ENCODE results near the gene PLAC8. TPM values are rescaled to one million over a fixed set of nuclear protein-coding genes. Genes with fewer than 3 reads are reported as not detected.
"Not testable (repeated sequence)": the region's sequence is repeated elsewhere in the genome, so short reads cannot be mapped to it uniquely, and the experiment has no call there.

Gene PLAC8
- polyA plus RNA-seq (2014; cell fraction: cytosol; rRNA removed): not detected in 2 replicates
- not detected in 2 replicates for polyA plus RNA-seq (2014; cell fraction: nucleus; rRNA removed)

DNA sequence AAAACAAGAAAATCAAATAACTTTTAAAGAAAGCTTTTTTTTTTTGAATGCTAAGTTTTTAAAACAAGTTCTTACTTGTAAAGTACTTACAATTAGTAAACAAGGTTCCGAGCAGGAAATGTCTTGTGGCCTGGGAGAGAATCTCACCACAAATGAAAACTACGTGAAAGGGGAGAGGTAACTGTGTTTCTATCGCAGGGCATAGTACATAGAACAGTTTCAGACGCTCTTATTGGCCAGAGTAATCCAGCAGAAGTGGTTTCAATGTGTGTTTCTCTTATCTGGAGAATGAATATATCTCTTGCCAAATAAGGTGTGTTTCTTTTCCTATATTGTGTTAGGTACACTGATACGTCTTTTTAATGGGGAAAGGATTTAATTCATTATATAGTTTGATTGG is at the start of gene PLAC8:
Gene PLAC8 (minus strand): TSS at position 154 of the 400 bp plus-strand sequence. CDS start 6,808 bp downstream, outside the sequence.
- DNase-seq (ENCODE audit: low spot score): no peak

DNA sequence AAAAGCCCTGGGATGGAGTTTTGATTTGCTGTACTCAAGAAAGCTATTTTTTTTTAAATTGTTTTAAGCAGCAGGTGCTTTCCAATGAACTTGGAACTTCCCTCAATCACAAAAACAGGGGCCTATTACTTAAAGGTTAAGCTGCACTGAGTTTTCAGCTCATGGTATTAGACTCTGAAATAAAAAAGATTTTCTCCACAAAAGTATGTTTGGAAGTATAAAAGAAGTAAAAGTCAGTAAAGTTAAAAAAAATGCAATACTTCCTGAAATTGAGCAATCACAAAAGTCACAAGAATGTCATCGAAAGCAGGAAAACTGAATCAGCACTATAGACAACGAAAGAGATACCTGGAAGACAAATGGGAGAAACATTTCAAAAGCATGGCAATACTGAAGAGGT is 38.9 kb upstream of the PLAC8 start:
- DNase-seq (ENCODE audit: low spot score): no peak

DNA sequence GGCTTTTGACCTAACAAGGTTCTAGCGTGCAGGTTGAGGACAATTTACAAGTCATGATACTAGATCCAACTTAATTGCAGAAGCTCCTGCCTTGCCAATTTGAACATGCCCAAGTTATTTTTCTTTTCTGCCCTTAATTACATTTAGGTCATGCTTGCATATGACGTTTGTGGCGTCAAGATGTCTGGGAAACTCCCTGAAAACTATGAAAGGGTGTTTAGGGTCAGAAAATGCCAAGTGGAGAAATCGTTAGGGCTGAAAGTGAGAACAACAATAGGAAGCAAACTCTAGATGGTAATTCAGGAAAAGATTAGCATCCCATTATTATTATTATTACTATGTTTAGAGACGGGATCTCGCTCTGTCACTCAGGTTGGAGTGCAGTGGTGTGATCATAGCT is 38.2 kb upstream of the PLAC8 start:
- DNase-seq (ENCODE audit: low spot score): peak; percentile 10

DNA sequence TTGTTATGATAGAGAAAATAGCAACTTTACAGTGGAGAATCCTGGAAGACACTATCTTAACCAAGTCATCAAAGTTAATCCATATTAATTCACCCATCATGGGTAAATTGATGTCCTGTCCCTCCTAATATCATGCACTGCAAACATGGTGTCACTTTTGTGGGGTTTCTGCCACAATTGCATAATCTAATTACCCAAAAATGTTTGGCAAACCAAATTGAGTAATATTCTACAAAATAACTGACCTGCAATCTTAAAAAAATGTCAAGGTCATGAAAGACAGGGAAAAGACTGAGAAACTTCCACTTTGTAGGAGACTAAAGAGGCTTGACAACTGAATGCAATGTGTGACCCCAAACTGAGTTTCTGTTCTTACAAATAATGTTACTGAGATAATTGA is 37.1 kb upstream of the PLAC8 start:
- no peak for DNase-seq (ENCODE audit: low spot score)

- no peak for DNase-seq (ENCODE audit: low spot score)
Measured at GRCh38 chr4:83150653-83151330, 36.3 kb upstream of the PLAC8 start.

- DNase-seq (ENCODE audit: low spot score): no peak
Measured at GRCh38 chr4:83149865-83150652, 35.5 kb upstream of the PLAC8 start.

- DNase-seq (ENCODE audit: low spot score): no peak
Measured at GRCh38 chr4:83146841-83147240, 32.3 kb upstream of the PLAC8 start.

- not testable (repeated sequence) for DNase-seq (ENCODE audit: low spot score)
Measured at GRCh38 chr4:83145776-83146175, 31.2 kb upstream of the PLAC8 start.

DNA sequence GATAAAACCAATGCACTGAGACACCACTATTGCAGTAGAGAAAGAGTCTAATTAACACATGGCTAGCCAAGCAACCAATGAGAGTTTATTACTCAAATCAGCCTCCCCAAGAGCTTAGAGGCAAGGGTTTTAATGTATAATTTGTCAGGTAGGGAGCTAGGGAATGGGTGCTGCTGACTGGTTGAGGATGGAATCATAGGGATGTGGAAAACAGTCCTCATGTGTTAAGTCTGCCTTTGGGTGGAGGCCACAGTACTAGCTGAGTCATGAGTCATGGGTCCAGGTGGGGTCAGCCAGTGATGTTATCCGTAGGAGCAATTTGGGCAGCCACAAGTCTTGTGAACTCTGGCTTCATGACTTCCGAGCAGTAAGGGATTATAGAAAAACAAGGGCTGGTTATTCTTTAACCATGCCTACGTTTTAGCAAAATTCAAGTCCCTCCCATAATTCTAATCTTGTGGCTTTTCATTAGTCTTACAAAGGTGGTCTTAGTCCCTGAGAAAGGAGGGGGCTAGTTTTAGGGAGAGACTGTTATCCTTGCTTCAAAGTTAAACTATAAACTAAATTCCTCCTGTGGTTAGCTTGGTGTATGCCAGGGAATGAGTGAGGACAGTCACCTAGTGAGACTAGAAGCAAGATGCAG is 25.1 kb upstream of the PLAC8 start:
- no peak for DNase-seq (ENCODE audit: low spot score)

GRCh38 chr4:83138946-83139345 is 24.4 kb upstream of the PLAC8 start:
- no peak for DNase-seq (ENCODE audit: low spot score)

DNA sequence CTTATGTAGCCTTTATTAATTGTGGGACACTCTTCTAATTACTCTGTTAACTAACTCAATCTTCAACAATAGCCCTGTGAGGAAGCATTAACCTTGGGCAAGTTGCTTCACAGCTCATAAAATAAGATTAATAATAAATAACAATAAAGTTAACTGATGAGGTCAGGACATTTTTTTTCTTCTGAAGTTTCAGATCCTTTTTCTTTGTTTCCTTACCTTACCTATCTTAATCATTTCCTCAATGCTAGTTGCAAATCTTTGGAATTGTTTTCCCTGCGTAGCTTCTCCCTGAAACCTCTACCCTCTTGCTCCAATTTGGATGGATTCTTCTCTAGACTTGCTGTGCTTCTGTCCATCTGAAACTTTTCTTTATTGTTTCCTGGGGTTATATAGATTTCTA is 17.5 kb upstream of the PLAC8 start:
- no peak for DNase-seq (ENCODE audit: low spot score)

DNA sequence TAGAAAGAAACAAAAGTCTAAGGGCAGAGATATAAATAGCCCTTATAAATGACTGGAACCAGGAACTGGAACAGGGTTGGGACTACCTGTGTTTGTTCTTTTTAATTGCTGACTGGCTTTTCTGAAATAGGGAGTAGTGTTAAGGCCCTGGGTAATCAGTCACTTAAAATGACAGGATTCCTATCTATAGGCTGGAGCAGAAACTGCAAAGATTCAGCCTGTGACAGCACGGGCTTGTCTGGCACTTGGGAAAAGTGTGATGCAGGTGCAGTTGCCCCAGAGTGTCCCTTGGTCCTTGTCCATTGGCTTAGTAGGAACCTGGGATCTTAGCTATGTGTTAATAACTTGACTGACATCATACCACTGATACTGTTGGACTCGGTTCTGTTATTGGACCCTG is 14.7 kb upstream of the PLAC8 start:
- no peak for DNase-seq (ENCODE audit: low spot score)

DNA sequence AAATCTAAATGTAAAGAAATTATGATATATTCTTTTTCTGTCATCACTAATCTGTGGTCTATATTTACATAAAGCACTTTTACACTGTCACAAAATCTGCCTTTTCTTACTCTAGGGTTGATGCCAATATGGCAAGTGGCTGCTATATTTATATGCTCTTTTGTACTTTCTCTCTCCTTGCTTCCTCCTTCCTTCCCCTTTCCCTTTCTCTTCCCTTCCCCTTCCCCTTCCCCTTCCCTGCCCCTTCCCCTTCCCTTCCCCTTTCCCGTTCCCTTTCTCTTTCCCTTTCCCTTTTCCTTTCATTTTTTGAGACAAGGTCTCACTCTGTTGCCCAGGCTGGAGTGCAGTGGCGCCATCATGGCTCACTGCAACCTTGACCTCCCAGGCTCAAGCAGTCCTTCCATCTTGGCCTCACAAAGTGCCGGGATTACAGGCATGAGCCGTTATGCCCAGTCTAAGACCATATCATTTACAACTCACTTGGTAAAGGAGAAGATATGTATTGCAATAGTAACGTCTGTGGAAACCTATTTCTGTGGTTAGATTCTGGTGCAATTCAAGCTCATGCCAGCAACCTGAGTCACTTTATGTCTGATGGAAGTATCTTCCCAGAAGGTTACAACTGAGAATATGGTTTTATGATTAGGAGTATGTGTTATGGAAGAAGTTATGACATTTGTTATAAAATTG is 13.9 kb upstream of the PLAC8 start:
- DNase-seq (ENCODE audit: low spot score): no peak

GRCh38 chr4:83125738-83126141 is 11.2 kb upstream of the PLAC8 start:
- DNase-seq (ENCODE audit: low spot score): no peak

GRCh38 chr4:83124111-83124780 is 9.7 kb upstream of the PLAC8 start:
- DNase-seq (ENCODE audit: low spot score): no peak

DNA sequence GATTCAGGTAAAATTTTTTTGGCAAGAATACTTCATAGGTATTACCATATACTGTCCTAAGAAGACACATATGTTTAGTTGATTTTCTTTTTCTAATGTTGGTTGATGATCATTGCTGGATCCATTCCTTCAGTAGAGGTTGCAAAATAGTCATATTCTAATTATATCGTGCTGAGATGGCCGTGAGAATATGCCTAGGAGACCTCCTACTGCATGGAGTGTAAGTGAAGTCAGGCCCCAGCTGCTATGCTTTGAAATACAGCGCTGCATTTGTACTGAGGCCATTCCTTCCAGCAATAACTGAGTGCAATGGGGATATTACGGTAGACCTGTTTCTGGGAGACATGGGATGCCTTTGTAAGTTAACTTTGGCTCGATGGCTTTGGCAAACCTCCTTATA is 6.7 kb upstream of the PLAC8 start:
- DNase-seq (ENCODE audit: low spot score): no peak

GRCh38 chr4:83118869-83119268 is 4.3 kb upstream of the PLAC8 start:
- DNase-seq (ENCODE audit: low spot score): no peak

- no peak for DNase-seq (ENCODE audit: low spot score)
Measured at GRCh38 chr4:83115656-83116285, 1.2 kb upstream of the PLAC8 start.

GRCh38 chr4:83115000-83115399 is 471 bp upstream of the PLAC8 start:
- DNase-seq (ENCODE audit: low spot score): no peak

DNA sequence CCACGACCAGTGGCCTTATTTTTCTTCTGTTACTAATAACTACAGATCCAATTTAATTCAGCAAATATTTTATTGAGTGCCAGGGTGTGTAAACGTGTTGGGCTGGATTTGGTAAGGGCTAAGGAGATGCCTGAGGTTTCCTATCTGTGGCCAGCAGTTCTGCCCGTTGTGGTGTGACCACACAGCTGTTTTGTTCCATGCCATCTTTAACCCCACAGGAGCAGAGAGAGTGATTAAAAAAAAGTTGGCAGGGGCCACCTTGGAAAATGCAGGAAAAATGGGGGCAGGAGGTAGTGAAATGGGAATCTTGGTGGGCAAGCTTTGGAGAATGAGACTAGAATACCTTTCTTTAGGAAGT is 1.1 kb downstream of the PLAC8 start:
- no peak for DNase-seq (ENCODE audit: low spot score)

All from SK-N-DZ (cell line).